Trophoblast cell (in vitro differentiated cells and primary cell): ENCODE measurements around the gene ZBTB11.
"Not testable (repeated sequence)": the region's sequence is repeated elsewhere in the genome, so short reads cannot be mapped to it uniquely, and the experiment has no call there.

Experiments
- DNase-seq, 2 donors: peaks; one replicate each; pipeline ENCODE4 v3.0.0-alpha.2; 2016
- H2AFZ ChIP-seq: 2 replicates; pipeline ENCODE4 v1.6.1; 2013; ENCODE audit warnings: low read length, moderate library complexity, mild to moderate bottlenecking; ENCODE audit not compliant: insufficient read depth, poor library complexity
- H2AK5ac ChIP-seq: 2 replicates; pipeline ENCODE4 v1.6.1; 2013; ENCODE audit warnings: mild to moderate bottlenecking, low read length
- H2BK120ac ChIP-seq: 2 replicates; pipeline ENCODE4 v1.6.1; 2013; ENCODE audit warnings: low read length, mild to moderate bottlenecking, moderate library complexity; ENCODE audit not compliant: insufficient read depth, poor library complexity
- H2BK12ac ChIP-seq: 2 replicates; pipeline ENCODE4 v1.6.1; 2013; ENCODE audit warnings: mild to moderate bottlenecking, low read length, moderate library complexity
- H2BK5ac ChIP-seq: 2 replicates; pipeline ENCODE4 v1.6.1; 2013; ENCODE audit warnings: low read length, low read depth, moderate library complexity, mild to moderate bottlenecking; ENCODE audit not compliant: poor library complexity
- H3K14ac ChIP-seq: 2 replicates; pipeline ENCODE4 v1.6.1; 2013; ENCODE audit warnings: mild to moderate bottlenecking, low read length
- H3K18ac ChIP-seq: 2 replicates; pipeline ENCODE4 v1.6.1; 2013; ENCODE audit warnings: mild to moderate bottlenecking, low read length
- H3K23ac ChIP-seq: 2 replicates; pipeline ENCODE4 v1.6.1; 2013; ENCODE audit warnings: low read length
- H3K27ac ChIP-seq: 2 replicates; pipeline ENCODE4 v1.5.1; 2013; ENCODE audit warnings: low read depth, mild to moderate bottlenecking, inconsistent platforms, low read length, moderate library complexity
- H3K27me3 ChIP-seq: 2 replicates; pipeline ENCODE4 v1.6.1; 2013; ENCODE audit warnings: inconsistent platforms, mild to moderate bottlenecking, low read length, moderate library complexity; ENCODE audit not compliant: insufficient read depth
- H3K36me3 ChIP-seq, 2 experiments: 1 replicate in 1 of 2; 2 replicates in 1 of 2; pipeline ENCODE4 v1.6.1; 2013; ENCODE audit warnings: low read length in 2 of 2, mild to moderate bottlenecking in 2 of 2, moderate library complexity in 1 of 2; ENCODE audit not compliant: insufficient read depth in 2 of 2, control insufficient read depth in 1 of 2
- H3K4ac ChIP-seq: 2 replicates; pipeline ENCODE4 v1.6.1; 2013; ENCODE audit warnings: low read depth, mild to moderate bottlenecking, low read length, moderate library complexity
- H3K4me1 ChIP-seq, 2 experiments: 1 replicate in 1 of 2; 2 replicates in 1 of 2; pipeline ENCODE4 v1.6.1; 2013; ENCODE audit warnings: low read length in 2 of 2, mild to moderate bottlenecking in 2 of 2, moderate library complexity in 1 of 2; ENCODE audit not compliant: insufficient read depth in 2 of 2, control insufficient read depth in 1 of 2
- H3K4me2 ChIP-seq: 2 replicates; pipeline ENCODE4 v1.6.1; 2013; ENCODE audit warnings: inconsistent platforms, mild to moderate bottlenecking, low read length, moderate library complexity
- H3K4me3 ChIP-seq: 2 replicates; pipeline ENCODE4 v1.5.1; 2013; ENCODE audit warnings: mild to moderate bottlenecking, low read depth, low read length, inconsistent platforms
- H3K79me1 ChIP-seq: one replicate; pipeline ENCODE4 v1.6.1; 2013; ENCODE audit warnings: low read length
- H3K79me2 ChIP-seq: 2 replicates; pipeline ENCODE4 v1.6.1; 2013; ENCODE audit warnings: low read length, mild to moderate bottlenecking; ENCODE audit not compliant: control insufficient read depth, insufficient read depth, poor library complexity
- H3K9ac ChIP-seq: 2 replicates; pipeline ENCODE4 v1.6.1; 2013; ENCODE audit warnings: mild to moderate bottlenecking, low read length
- H3K9me3 ChIP-seq: 2 replicates; pipeline ENCODE4 v1.6.1; 2013; ENCODE audit warnings: low read depth, mild to moderate bottlenecking, control low read depth, inconsistent platforms, low read length; ENCODE audit not compliant: insufficient read depth
- H4K12ac ChIP-seq: 2 replicates; pipeline ENCODE4 v1.6.1; 2013; ENCODE audit warnings: low read depth, mild to moderate bottlenecking, low read length, moderate library complexity
- H4K8ac ChIP-seq: 2 replicates; pipeline ENCODE4 v1.6.1; 2013; ENCODE audit warnings: low read depth, mild to moderate bottlenecking, low read length, moderate library complexity
- H4K91ac ChIP-seq: one replicate; pipeline ENCODE4 v1.6.1; 2013; ENCODE audit warnings: low read depth, mild to moderate bottlenecking, low read length, moderate library complexity
- WGBS: extraction: QIAGEN DNeasy Blood & Tissue Kit; methylation state at CpG from one replicate; pipeline ENCODE4 v1.1.7; 2013; ENCODE audit warnings: missing lambda C conversion rate; ENCODE audit not compliant: insufficient read length, insufficient coverage; ENCODE audit errors: extremely low coverage; 5-methylcytosine and 5-hydroxymethylcytosine counted together

ZBTB11 gene

GRCh38 chr3:101694836-101695235, 17.9 kb upstream of the ZBTB11 start:
- no CpG with 5 or more reads among the region's 4 CpGs for WGBS

GRCh38 chr3:101693540-101693939, 16.6 kb upstream of the ZBTB11 start:
- not testable (repeated sequence) for H3K27me3 ChIP-seq, H4K8ac ChIP-seq, H3K79me2 ChIP-seq, H3K9ac ChIP-seq, H2BK5ac ChIP-seq, H3K4me2 ChIP-seq, H3K79me1 ChIP-seq, H2BK120ac ChIP-seq, H3K18ac ChIP-seq, H4K91ac ChIP-seq, H3K4me3 ChIP-seq, H4K12ac ChIP-seq, H3K9me3 ChIP-seq, H3K23ac ChIP-seq, H3K4ac ChIP-seq, H3K4me1 ChIP-seq, H2AFZ ChIP-seq, H3K14ac ChIP-seq, H3K36me3 ChIP-seq, H3K27ac ChIP-seq, H2BK12ac ChIP-seq, H2AK5ac ChIP-seq
- peak; percentile 54 to 80 for DNase-seq
- WGBS = no CpG with 5 or more reads among the region's 13 CpGs

More at GRCh38 chr3:101694836-101695235, 17.9 kb upstream of the ZBTB11 start:
- not testable (repeated sequence) for DNase-seq, H3K27ac ChIP-seq, H3K36me3 ChIP-seq, H3K4me1 ChIP-seq, H4K91ac ChIP-seq, H2AFZ ChIP-seq, H3K14ac ChIP-seq, H3K18ac ChIP-seq, H3K79me2 ChIP-seq, H3K9me3 ChIP-seq, H3K9ac ChIP-seq, H3K4ac ChIP-seq, H3K79me1 ChIP-seq, H3K23ac ChIP-seq, H2BK12ac ChIP-seq, H4K12ac ChIP-seq, H3K4me2 ChIP-seq, H3K27me3 ChIP-seq, H3K4me3 ChIP-seq, H2AK5ac ChIP-seq, H4K8ac ChIP-seq, H2BK120ac ChIP-seq, H2BK5ac ChIP-seq

GRCh38 chr3:101691685-101692671, 15.0 kb upstream of the ZBTB11 start:
- not testable (repeated sequence) for H3K27me3 ChIP-seq, H2AFZ ChIP-seq, H4K91ac ChIP-seq, H2BK5ac ChIP-seq, H2BK12ac ChIP-seq, H3K27ac ChIP-seq, H3K79me1 ChIP-seq, H3K4ac ChIP-seq, H3K4me3 ChIP-seq, H4K12ac ChIP-seq, H2BK120ac ChIP-seq, H3K14ac ChIP-seq, H3K4me1 ChIP-seq, H3K23ac ChIP-seq, H3K79me2 ChIP-seq, H3K9me3 ChIP-seq, H3K4me2 ChIP-seq, H3K36me3 ChIP-seq, H3K18ac ChIP-seq, H2AK5ac ChIP-seq, H4K8ac ChIP-seq, H3K9ac ChIP-seq
- no CpG with 5 or more reads among the region's 15 CpGs for WGBS
- peak; percentile 32 to 63 for DNase-seq

- Histone ChIP-seq H3K4me3 (no peak overlapping the region), H3K14ac (no peak overlapping the region), H3K23ac (no peak overlapping the region), H3K4me1 (peaks cover 4 to 5% of the 10 kb centered on the region in 2 experiments), H3K4ac (no peak overlapping the region), H3K27me3 (no peaks in the 10 kb centered on the region), H3K79me2 (peaks cover 6% of the 10 kb centered on the region), H2AFZ (no peak overlapping the region), H3K27ac (no peak overlapping the region), H2BK5ac (no peak overlapping the region), H3K4me2 (no peak overlapping the region), H3K18ac (no peak overlapping the region), H2BK120ac (no peak overlapping the region), H3K9me3 (no peaks in the 10 kb centered on the region), H3K9ac (no peak overlapping the region), H4K8ac (no peak overlapping the region), H2BK12ac (no peak overlapping the region), H2AK5ac (no peak overlapping the region), H3K79me1 (peaks cover 8% of the 10 kb centered on the region), H4K91ac (no peak overlapping the region), H4K12ac (no peak overlapping the region), H3K36me3 (no peaks in the 10 kb centered on the region)
- no peak for DNase-seq
These were observed 14.0 kb upstream of the ZBTB11 start for GRCh38 chr3:101690972-101691371.
